Measurements from ENCODE around the gene CRMP1. TPM values are rescaled to one million over a fixed set of nuclear protein-coding genes. Genes with fewer than 3 reads are reported as not detected.
A peak's percentile ranks its signal among the peaks of the same experiment; 100 is the strongest.

CRMP1 gene
- 1 to 10 TPM; 1.2 to 4.0 (median 2.3) TPM for total RNA-seq

- intact Hi-C loops (cut with DNase I), result no loop called here
- Histone ChIP-seq H3K27ac (replicated peaks in 1 of 4) (no peak within 1 kb of the TSS), H3K36me3 (no peaks in the 10 kb centered on the region), H3K4me3 (peak within 1 kb of the TSS in 3 of 4 donors; percentile 28 to 34 (median 31)), H3K4me1 (peaks cover 12 to 49% (median 36%) of the 10 kb centered on the region in 4 donors), H3K27me3 (peaks cover 2 to 97% (median 44%) of the 10 kb centered on the region in 4 donors), H3K9me3 (peaks cover 0 to 13% (median 9%) of the 10 kb centered on the region in 4 donors)
- TF ChIP-seq POLR2AphosphoS5 (IDR thresholded peaks at IDR 0.05) (no peak), POLR2A (IDR thresholded peaks at IDR 0.05; ENCODE audit: low read depth) (no peak), EP300 (IDR thresholded peaks at IDR 0.05) (no peak), CTCF (IDR thresholded peaks at IDR 0.05) (no peak)
- 42% methylated on average over 2 of the region's 67 CpGs for WGBS
- DNase-seq (ENCODE audit: extremely low spot score), result no peak
These were observed at the start of gene CRMP1 for GRCh38 chr4:5893004-5893580. CRMP1 (minus strand) TSS chr4:5893086; CDS start chr4:5892969, 117 bp downstream.

GRCh38 chr4:5941601-5942000, 48.7 kb upstream of the CRMP1 start:
- WGBS, result 70% methylated on average over 6 of the region's 6 CpGs
- Histone ChIP-seq H3K9me3 (peaks cover 0 to 11% (median 11%) of the 10 kb centered on the region in 4 donors), H3K4me3 (no peak overlapping the region), H3K4me1 (no peaks in the 10 kb centered on the region), H3K27me3 (peaks cover 0 to 35% (median 5%) of the 10 kb centered on the region in 4 donors), H3K27ac (replicated peaks in 1 of 4) (no peak overlapping the region), H3K36me3 (no peaks in the 10 kb centered on the region)
- intact Hi-C loops (cut with DNase I), result no loop called here
- TF ChIP-seq CTCF (IDR thresholded peaks at IDR 0.05) (no peak), POLR2AphosphoS5 (IDR thresholded peaks at IDR 0.05) (no peak), EP300 (IDR thresholded peaks at IDR 0.05) (no peak), POLR2A (IDR thresholded peaks at IDR 0.05; ENCODE audit: low read depth) (no peak)
- DNase-seq (ENCODE audit: extremely low spot score), result no peak

- DNase-seq (ENCODE audit: extremely low spot score), result no peak
- WGBS, result 64% methylated on average over 3 of the region's 3 CpGs
- TF ChIP-seq EP300 (IDR thresholded peaks at IDR 0.05) (no peak), CTCF (IDR thresholded peaks at IDR 0.05) (no peak), POLR2AphosphoS5 (IDR thresholded peaks at IDR 0.05) (no peak), POLR2A (IDR thresholded peaks at IDR 0.05; ENCODE audit: low read depth) (no peak)
- H3K9me3 ChIP-seq, result peaks cover 0 to 8% (median 2%) of the 10 kb centered on the region in 4 donors
- no peak overlapping the region for H3K27ac ChIP-seq (replicated peaks in 1 of 4)
- H3K4me1 ChIP-seq, result no peaks in the 10 kb centered on the region
- no peaks in the 10 kb centered on the region for H3K36me3 ChIP-seq
- no peak overlapping the region for H3K4me3 ChIP-seq
- peaks cover 0 to 25% (median 5%) of the 10 kb centered on the region in 4 donors for H3K27me3 ChIP-seq
- intact Hi-C loops (cut with DNase I), result no loop called here
These were observed 47.8 kb upstream of the CRMP1 start for GRCh38 chr4:5940470-5941203.

GRCh38 chr4:5933996-5934831, 41.3 kb upstream of the CRMP1 start:
- Histone ChIP-seq H3K4me3 (no peak overlapping the region), H3K4me1 (no peaks in the 10 kb centered on the region), H3K9me3 (no peaks in the 10 kb centered on the region), H3K36me3 (no peaks in the 10 kb centered on the region), H3K27ac (replicated peaks in 1 of 4) (no peak overlapping the region), H3K27me3 (peaks cover 0 to 58% (median 0%) of the 10 kb centered on the region in 4 donors)
- 69% methylated on average over 16 of the region's 16 CpGs for WGBS
- no peak for DNase-seq (ENCODE audit: extremely low spot score)
- TF ChIP-seq EP300 (IDR thresholded peaks at IDR 0.05), result no peak
- TF ChIP-seq POLR2AphosphoS5 (IDR thresholded peaks at IDR 0.05), result no peak
- no peak for TF ChIP-seq CTCF (IDR thresholded peaks at IDR 0.05)
- intact Hi-C loops (cut with DNase I), result no loop called here

Data from esophagus muscularis mucosa (tissue), 4 donors.